Calu3 (cell line): Measurements from ENCODE around the gene CACNA1E. TPM values are rescaled to one million over a fixed set of nuclear protein-coding genes. Genes with fewer than 3 reads are reported as not detected.

Experiments
- BruUV-seq: library from RNA; stranded (reverse); fragments of 400-500 nt; replicated peaks from 2 replicates; lab custom pipeline; 2021; lab: Mats Ljungman, UMichigan
- CTCF ChIA-PET: fragments of 300-600 bp; sonication (Branson Sonifier 250); formaldehyde crosslinking; loops from one replicate; lab custom pipeline; 2022; ENCODE audit warnings: antibody characterized with exemption; lab: Charles Lee
- DNase-seq: peaks from one replicate; pipeline ENCODE4 v3.0.0; 2022
- H3K27ac Mint-ChIP-seq: one replicate; pipeline ENCODE4 v1.8.0; 2022; ENCODE audit warnings: mixed read lengths; ENCODE audit not compliant: unreplicated experiment
- H3K27me3 Mint-ChIP-seq: one replicate; pipeline ENCODE4 v1.8.0; 2022; ENCODE audit warnings: mixed read lengths; ENCODE audit not compliant: unreplicated experiment
- H3K36me3 Mint-ChIP-seq: one replicate; pipeline ENCODE4 v1.8.0; 2022; ENCODE audit warnings: mild to moderate bottlenecking, moderate library complexity, mixed read lengths; ENCODE audit not compliant: insufficient read depth, unreplicated experiment
- H3K4me1 Mint-ChIP-seq: one replicate; pipeline ENCODE4 v1.8.0; 2022; ENCODE audit warnings: mild to moderate bottlenecking, low read depth, mixed read lengths; ENCODE audit not compliant: unreplicated experiment
- H3K4me3 Mint-ChIP-seq: one replicate; pipeline ENCODE4 v1.8.0; 2022; ENCODE audit warnings: mild to moderate bottlenecking, low read depth, moderate library complexity, mixed read lengths; ENCODE audit not compliant: unreplicated experiment
- H3K9me3 Mint-ChIP-seq: one replicate; pipeline ENCODE4 v1.8.0; 2022; ENCODE audit warnings: low read depth, mixed read lengths; ENCODE audit not compliant: unreplicated experiment
- CTCF ChIP-seq: fragments of 200-600 bp; IDR thresholded peaks from one replicate; pipeline ENCODE4 v1.8.0; 2022; ENCODE audit warnings: antibody characterized with exemption; ENCODE audit not compliant: unreplicated experiment
- intact Hi-C: fragments of 100-400 bp; cut with micrococcal nuclease; formaldehyde crosslinking; loops from one replicate; pipeline ENCODE4 v1.10.0; 2022; ENCODE audit not compliant: unreplicated experiment
- total RNA-seq: library from RNA; stranded (reverse); gene quantifications from 2 replicates; pipeline ENCODE4 v1.2.3, GENCODE V29; 2022

Gene CACNA1E
- total RNA-seq, 1 experiment from 2014 or later, result not detected

DNA sequence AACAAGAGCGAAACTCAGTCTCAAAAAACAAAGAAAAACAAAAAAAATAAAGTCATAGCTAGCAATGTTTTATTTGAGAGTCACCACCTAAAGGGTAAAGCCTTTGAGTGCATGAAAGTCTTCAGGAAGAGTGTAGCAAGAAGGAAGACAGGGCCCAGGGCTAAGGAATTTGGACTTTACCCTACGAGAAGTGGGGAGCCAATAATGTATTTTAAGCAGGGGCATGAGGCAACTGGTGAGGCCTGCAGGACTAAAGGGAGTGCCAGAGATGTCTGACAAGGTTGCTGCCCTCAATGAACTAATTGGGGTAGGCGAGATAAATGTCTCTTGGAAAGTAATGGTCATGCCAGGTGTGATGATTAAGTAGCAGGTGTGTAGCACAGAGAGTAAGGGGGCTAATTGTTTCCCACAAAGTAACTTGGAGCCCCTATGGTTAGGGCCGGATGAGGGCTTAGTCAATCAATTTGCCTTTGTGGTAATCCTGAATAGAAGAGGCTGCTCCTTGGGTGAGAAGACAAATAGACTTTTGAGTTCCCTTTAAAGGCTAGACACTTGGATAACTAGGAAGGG, 31.6 kb upstream of the CACNA1E start:
- Mint-ChIP-seq H3K36me3 (no peaks in the 10 kb centered on the region), H3K27me3 (peaks cover 42% of the 10 kb centered on the region), H3K4me3 (no peak overlapping the region), H3K27ac (no peak overlapping the region), H3K9me3 (peaks cover 5% of the 10 kb centered on the region), H3K4me1 (no peaks in the 10 kb centered on the region)
- CTCF ChIA-PET, result no interaction called here
- BruUV-seq, result no TSS peak
- intact Hi-C loops, result no loop called here
- DNase-seq, result no peak
- no peak for TF ChIP-seq CTCF

DNA sequence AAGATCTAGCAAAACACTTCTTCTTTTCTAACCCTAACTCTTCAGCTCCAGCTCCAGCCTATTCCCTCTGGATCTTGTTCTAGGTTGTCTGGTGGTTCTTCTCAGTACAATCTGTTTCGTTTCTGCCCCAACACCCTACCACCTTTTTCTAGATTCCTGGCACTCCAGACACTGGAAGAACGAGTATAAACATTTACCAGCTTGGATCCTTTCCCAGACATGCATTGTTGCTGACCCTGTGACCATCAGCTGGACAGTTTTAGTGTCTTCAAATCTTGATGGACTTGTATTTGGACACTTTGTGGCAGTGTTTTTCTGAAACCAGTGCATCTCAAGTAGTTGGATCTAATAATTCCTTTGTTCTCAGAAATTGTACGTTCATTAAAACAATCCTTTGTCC, 30.6 kb upstream of the CACNA1E start:
- Mint-ChIP-seq H3K4me1 (no peaks in the 10 kb centered on the region), H3K27me3 (peaks cover 52% of the 10 kb centered on the region), H3K9me3 (peaks cover 5% of the 10 kb centered on the region), H3K4me3 (no peak overlapping the region), H3K27ac (no peak overlapping the region), H3K36me3 (no peaks in the 10 kb centered on the region)
- no TSS peak for BruUV-seq
- DNase-seq, result no peak
- CTCF ChIA-PET, result no interaction called here
- no peak for TF ChIP-seq CTCF
- intact Hi-C loops, result no loop called here

- peaks cover 5% of the 10 kb centered on the region for H3K9me3 Mint-ChIP-seq
- no peak overlapping the region for H3K4me3 Mint-ChIP-seq
- H3K36me3 Mint-ChIP-seq, result no peaks in the 10 kb centered on the region
- H3K27me3 Mint-ChIP-seq, result peaks cover 61% of the 10 kb centered on the region
- no peak overlapping the region for H3K27ac Mint-ChIP-seq
- no peaks in the 10 kb centered on the region for H3K4me1 Mint-ChIP-seq
- intact Hi-C loops, result no loop called here
- no TSS peak for BruUV-seq
- TF ChIP-seq CTCF, result no peak
- DNase-seq, result no peak
- CTCF ChIA-PET, result no interaction called here
Observed at GRCh38 chr1:181453541-181454201, 29.6 kb upstream of the CACNA1E start.

DNA sequence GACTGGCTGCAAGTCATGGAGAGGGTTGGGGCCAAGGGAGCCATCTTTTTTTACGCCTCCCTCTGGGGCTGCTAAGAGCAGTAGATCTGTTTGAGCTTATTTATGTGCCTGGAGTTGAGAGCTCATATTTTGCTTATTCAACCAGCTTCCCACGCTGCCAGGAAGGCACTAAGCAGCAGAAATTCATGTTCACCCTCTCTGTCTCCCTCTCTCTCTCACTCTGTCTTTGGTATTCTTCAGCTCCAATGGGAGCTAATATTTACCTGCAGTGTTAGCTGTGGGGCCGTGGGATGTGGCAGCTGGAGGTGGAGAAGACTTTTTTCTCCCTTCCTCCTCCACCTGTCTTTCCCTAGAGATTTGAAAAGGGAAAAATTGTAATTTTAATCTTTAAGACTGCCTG, 26.8 kb upstream of the CACNA1E start:
- CTCF ChIA-PET, result interaction anchor here (0.6 kb wide), 1 partner anchor 520 kb away, joined by 3 read pairs; no protein-coding TSS in a partner anchor
- TF ChIP-seq CTCF, result no peak
- peaks cover 58% of the 10 kb centered on the region for H3K27me3 Mint-ChIP-seq
- no peaks in the 10 kb centered on the region for H3K4me1 Mint-ChIP-seq
- DNase-seq, result no peak
- no peaks in the 10 kb centered on the region for H3K36me3 Mint-ChIP-seq
- peaks cover 5% of the 10 kb centered on the region for H3K9me3 Mint-ChIP-seq
- intact Hi-C loops, result no loop called here
- no TSS peak for BruUV-seq
- no peak overlapping the region for H3K4me3 Mint-ChIP-seq
- H3K27ac Mint-ChIP-seq, result no peak overlapping the region
